IMR-90 (cell line): Measurements from ENCODE around the gene CDH23. TPM values are rescaled to one million over a fixed set of nuclear protein-coding genes. Genes with fewer than 3 reads are reported as not detected.

Source experiments
- ATAC-seq: fragments of 200-7000 bp; cut with Tn5 transposase; 2 replicates; pipeline ENCODE4 v1.9.1; 2020; ENCODE audit warnings: low read depth, mild to moderate bottlenecking, moderate library complexity
- BruUV-seq: library from RNA; stranded (reverse); fragments of 400-500 nt; replicated peaks from 2 replicates; lab custom pipeline; 2021; lab: Mats Ljungman, UMichigan
- CTCF ChIA-PET: fragments of 300-600 bp; formaldehyde crosslinking; extraction: SDS; loops from one replicate; lab custom pipeline; 2021; ENCODE audit warnings: antibody characterized with exemption; lab: Yijun Ruan, JAX
- POLR2A ChIA-PET: fragments of 300-600 bp; sonication (Branson Sonifier 250); formaldehyde crosslinking; loops from one replicate; lab custom pipeline; 2022; ENCODE audit warnings: antibody characterized with exemption; ENCODE audit not compliant: unreplicated experiment; lab: Charles Lee
- DNase-seq: peaks from one replicate; pipeline ENCODE4 v3.0.0; 2013
- H2AFZ ChIP-seq: replicated peaks from 2 replicates; pipeline ENCODE3; 2013; ENCODE audit warnings: low read length, mild to moderate bottlenecking; ENCODE audit not compliant: poor library complexity
- H2AK5ac ChIP-seq: 2 replicates; pipeline ENCODE4 v1.6.1; 2013; ENCODE audit warnings: low read depth, low read length, inconsistent platforms
- H2AK9ac ChIP-seq: replicated peaks from 2 replicates; pipeline ENCODE3; 2013; ENCODE audit warnings: mild to moderate bottlenecking, low read depth, low read length, moderate library complexity; ENCODE audit not compliant: poor library complexity
- H2BK120ac ChIP-seq: 2 replicates; pipeline ENCODE4 v1.6.1; 2013; ENCODE audit warnings: low read depth, low read length, inconsistent platforms
- H2BK15ac ChIP-seq: 3 replicates; pipeline ENCODE4 v1.6.1; 2013; ENCODE audit warnings: low read depth, low read length, inconsistent platforms
- H2BK20ac ChIP-seq: 2 replicates; pipeline ENCODE4 v1.6.1; 2013; ENCODE audit warnings: low read depth, mild to moderate bottlenecking, inconsistent platforms, low read length, moderate library complexity
- H2BK5ac ChIP-seq: 2 replicates; pipeline ENCODE4 v1.6.1; 2013; ENCODE audit warnings: mild to moderate bottlenecking, low read depth, low read length, inconsistent platforms; ENCODE audit not compliant: poor library complexity, severe bottlenecking
- H3K14ac ChIP-seq: replicated peaks from 2 replicates; pipeline ENCODE4 v1.6.1; 2013; ENCODE audit warnings: low read depth, low read length, inconsistent platforms
- H3K18ac ChIP-seq: 2 replicates; pipeline ENCODE4 v1.6.1; 2013; ENCODE audit warnings: low read depth, low read length, control low read depth
- H3K23ac ChIP-seq: 2 replicates; pipeline ENCODE4 v1.6.1; 2013; ENCODE audit warnings: low read depth, low read length, inconsistent platforms
- H3K27ac ChIP-seq: 2 replicates; pipeline ENCODE4 v1.5.1; 2013; ENCODE audit warnings: mild to moderate bottlenecking, control low read depth, low read length; ENCODE audit not compliant: insufficient read depth
- H3K27me3 ChIP-seq: 2 replicates; pipeline ENCODE4 v1.6.1; 2013; ENCODE audit warnings: low read length; ENCODE audit not compliant: control insufficient read depth, insufficient read depth
- H3K36me3 ChIP-seq: 2 replicates; pipeline ENCODE4 v1.6.1; 2013; ENCODE audit warnings: low read length, mixed read lengths; ENCODE audit not compliant: control insufficient read depth, insufficient read depth
- H3K4ac ChIP-seq: 2 replicates; pipeline ENCODE4 v1.6.1; 2013; ENCODE audit warnings: low read depth, low read length, inconsistent platforms
- H3K4me1 ChIP-seq: 2 replicates; pipeline ENCODE4 v1.6.1; 2013; ENCODE audit warnings: low read length, mixed read lengths; ENCODE audit not compliant: control insufficient read depth, insufficient read depth
- H3K4me2 ChIP-seq: 2 replicates; pipeline ENCODE4 v1.6.1; 2013; ENCODE audit warnings: low read depth, mild to moderate bottlenecking, control low read depth, low read length, moderate library complexity
- H3K4me3 ChIP-seq: 2 replicates; pipeline ENCODE4 v1.5.1; 2013; ENCODE audit warnings: low read depth, mild to moderate bottlenecking, control low read depth, low read length, moderate library complexity; ENCODE audit not compliant: insufficient read depth
- H3K56ac ChIP-seq: 2 replicates; pipeline ENCODE4 v1.6.1; 2013; ENCODE audit warnings: low read length, inconsistent platforms; ENCODE audit not compliant: insufficient read depth; ENCODE audit errors: extremely low read depth
- H3K79me1 ChIP-seq, 2 experiments: 2 replicates each; pipeline ENCODE4 v1.6.1; 2013; ENCODE audit warnings: low read length in 2 of 2, inconsistent platforms in 1 of 2, low read depth in 1 of 2
- H3K9ac ChIP-seq: 2 replicates; pipeline ENCODE4 v1.6.1; 2013; ENCODE audit warnings: low read depth, low read length, control low read depth
- H3K9me1 ChIP-seq: 2 replicates; pipeline ENCODE4 v1.6.1; 2013; ENCODE audit warnings: low read length, inconsistent platforms; ENCODE audit not compliant: insufficient read depth
- H3K9me3 ChIP-seq: 2 replicates; pipeline ENCODE4 v1.6.1; 2013; ENCODE audit warnings: low read length; ENCODE audit not compliant: control insufficient read depth, insufficient read depth
- H4K20me1 ChIP-seq: 2 replicates; pipeline ENCODE4 v1.6.1; 2013; ENCODE audit warnings: low read length, inconsistent platforms; ENCODE audit not compliant: insufficient read depth
- H4K5ac ChIP-seq: 2 replicates; pipeline ENCODE4 v1.6.1; 2013; ENCODE audit warnings: mild to moderate bottlenecking, low read depth, low read length, control low read depth
- H4K8ac ChIP-seq, 2 experiments: 2 replicates each; pipeline ENCODE4 v1.6.1; 2013; ENCODE audit warnings: low read depth in 2 of 2, low read length in 2 of 2, control low read depth in 1 of 2, inconsistent platforms in 1 of 2
- H4K91ac ChIP-seq: 2 replicates; pipeline ENCODE4 v1.6.1; 2013; ENCODE audit warnings: low read depth, low read length, inconsistent platforms; ENCODE audit not compliant: insufficient read depth
- BHLHE40 ChIP-seq: fragments of 150-350 bp; IDR thresholded peaks from 2 replicates; pipeline ENCODE4 v1.6.1; 2016; ENCODE audit warnings: mild to moderate bottlenecking, low read depth, low read length
- CEBPB ChIP-seq: IDR thresholded peaks from 2 replicates; pipeline ENCODE4 v1.6.1; 2012; ENCODE audit warnings: low read depth, low read length, improper control_type of control experiment
- CTCF ChIP-seq: conservative IDR thresholded peaks from 2 replicates; pipeline ENCODE4 v1.5.1; 2012; ENCODE audit warnings: mild to moderate bottlenecking, low read depth, low read length, improper control_type of control experiment
- ELK1 ChIP-seq: fragments of 150-350 bp; IDR thresholded peaks from 2 replicates; pipeline ENCODE4 v1.6.1; 2016; ENCODE audit warnings: low read depth, mild to moderate bottlenecking, low read length, moderate library complexity, borderline replicate concordance
- FOS ChIP-seq: fragments of 150-350 bp; IDR thresholded peaks from 2 replicates; pipeline ENCODE4 v1.6.1; 2016; ENCODE audit warnings: low read depth, low read length
- MAZ ChIP-seq: IDR thresholded peaks from 2 replicates; pipeline ENCODE4 v1.6.1; 2012; ENCODE audit warnings: low read depth, mild to moderate bottlenecking, low read length, improper control_type of control experiment, moderate library complexity, borderline replicate concordance
- MXI1 ChIP-seq: IDR thresholded peaks from 2 replicates; pipeline ENCODE4 v1.6.1; 2012; ENCODE audit warnings: low read depth, mild to moderate bottlenecking, low read length, moderate library complexity, borderline replicate concordance
- NFE2L2 ChIP-seq: fragments of 150-350 bp; IDR thresholded peaks from 2 replicates; pipeline ENCODE4 v1.6.1; 2016; ENCODE audit warnings: low read depth, mild to moderate bottlenecking, low read length
- POLR2A ChIP-seq: IDR thresholded peaks from 2 replicates; pipeline ENCODE4 v1.6.1; 2012; ENCODE audit warnings: mild to moderate bottlenecking, low read depth, low read length
- RAD21 ChIP-seq: IDR thresholded peaks from 2 replicates; pipeline ENCODE4 v1.6.1; 2012; ENCODE audit warnings: low read length, improper control_type of control experiment
- RCOR1 ChIP-seq: IDR thresholded peaks from 2 replicates; pipeline ENCODE4 v1.6.1; 2012; ENCODE audit warnings: mild to moderate bottlenecking, low read length, improper control_type of control experiment; ENCODE audit not compliant: insufficient replicate concordance
- RFX5 ChIP-seq: IDR thresholded peaks from 2 replicates; pipeline ENCODE4 v1.8.0; 2012; ENCODE audit warnings: low read depth, mild to moderate bottlenecking, low read length, moderate library complexity
- SMC3 ChIP-seq: fragments of 150-350 bp; IDR thresholded peaks from 2 replicates; pipeline ENCODE4 v1.6.1; 2016; ENCODE audit warnings: low read depth, mild to moderate bottlenecking, antibody characterized with exemption, low read length, moderate library complexity
- USF2 ChIP-seq: fragments of 150-350 bp; IDR thresholded peaks from 2 replicates; pipeline ENCODE4 v1.6.1; 2017; ENCODE audit warnings: mild to moderate bottlenecking, antibody characterized with exemption, low read length, low read depth
- WGBS, 2 experiments: methylation state at CpG; one replicate each; pipeline versions ENCODE4 v1.1.5 to v1.1.7; 2013; ENCODE audit warnings: missing lambda C conversion rate in 2 of 2; ENCODE audit not compliant: insufficient read length in 1 of 2; ENCODE audit errors: extremely low coverage in 2 of 2; 5-methylcytosine and 5-hydroxymethylcytosine counted together
- dilution Hi-C: fragments of 300-500 bp; cut with HindIII; formaldehyde crosslinking; loops from one replicate; pipeline ENCODE4 v1.14.3; 2018; ENCODE audit warnings: low sequenced_read_pairs; ENCODE audit not compliant: unreplicated experiment
- in situ Hi-C: fragments of 300-500 bp; cut with MboI; formaldehyde crosslinking; loops from 3 replicates; pipeline ENCODE4 v1.14.3; 2019; ENCODE audit warnings: low sequenced_read_pairs, inconsistent platforms, mixed read lengths
- intact Hi-C: fragments of 100-400 bp; cut with micrococcal nuclease; formaldehyde crosslinking; loops from 2 replicates; pipeline ENCODE4 v1.10.0; 2022
- polyA plus RNA-seq, 3 experiments: library from polyadenylated mRNA; depleted of rRNA; stranded (reverse); fragments of >200 nt; gene quantifications; 2 replicates each; pipeline ENCODE4 v1.2.3, GENCODE V29; 2012; ENCODE audit warnings: low replicate concordance in 1 of 3
- total RNA-seq: library from RNA; depleted of rRNA; stranded (reverse); fragments of >200 nt; gene quantifications from 2 replicates; pipeline ENCODE4 v1.2.3, GENCODE V29; 2012

The CDH23 gene
- total and polyA plus RNA-seq, 2 of the 4 experiments (the other 2 are of a cell fraction) = under 0.01 to 0.03 TPM

GRCh38 chr10:71404503-71405295, 8.0 kb downstream of the CDH23 start:
- Histone ChIP-seq H2AFZ (no peak overlapping the region), H3K14ac (no peak overlapping the region), H3K27ac (no peak overlapping the region), H2BK20ac (no peak overlapping the region), H2AK9ac (no peak overlapping the region), H2BK5ac (no peak overlapping the region), H2BK120ac (no peak overlapping the region), H3K9me1 (no peaks in the 10 kb centered on the region; the same call in 1 of the 2 replicates), H3K4ac (no peak overlapping the region), H4K20me1 (no peaks in the 10 kb centered on the region), H4K8ac (no peak overlapping the region), H2AK5ac (no peak overlapping the region), H3K36me3 (no peaks in the 10 kb centered on the region), H2BK15ac (no peak overlapping the region), H4K5ac (no peak overlapping the region), H3K56ac (no peak overlapping the region), H3K27me3 (peaks cover 53% of the 10 kb centered on the region), H3K18ac (no peak overlapping the region), H3K23ac (no peak overlapping the region), H4K91ac (no peak overlapping the region), H3K9me3 (no peaks in the 10 kb centered on the region), H3K9ac (no peak overlapping the region), H3K4me1 (no peaks in the 10 kb centered on the region), H3K4me2 (no peak overlapping the region), H3K4me3 (no peak overlapping the region), H3K79me1 (no peaks in the 10 kb centered on the region)
- in situ Hi-C loops = no loop called here
- DNase-seq (no peak), ATAC-seq (no peak)
- intact Hi-C loops = no loop called here
- no TSS peak for BruUV-seq
- dilution Hi-C loops = no loop called here
- ChIA-PET POLR2A (no interaction called here), CTCF (no interaction called here)
- 40% methylated on average over 1 of the region's 13 CpGs; no CpG with 5 or more reads in 1 of the 2 experiments for WGBS, 2 experiments
- TF ChIP-seq CTCF (no peak), FOS (no peak), RAD21 (no peak), CEBPB (no peak), USF2 (no peak), SMC3 (no peak), RFX5 (no peak), NFE2L2 (no peak), RCOR1 (no peak), MXI1 (no peak), MAZ (no peak), ELK1 (no peak), BHLHE40 (no peak), POLR2A (no peak)
